Activated naive CD4-positive, alpha-beta T cell treated with anti-CD3 and anti-CD28 coated beads, Interleukin-2, amount 50 U/mL, for 24 hours (primary cell): Measurements from ENCODE around the gene CTTNBP2NL.

Experiments
- H3K27ac Mint-ChIP-seq: one replicate; pipeline ENCODE4 v1.8.0; 2021; ENCODE audit warnings: mild to moderate bottlenecking, mixed read lengths
- H3K27me3 Mint-ChIP-seq: one replicate; pipeline ENCODE4 v1.8.0; 2021; ENCODE audit warnings: mixed read lengths
- H3K36me3 Mint-ChIP-seq: one replicate; pipeline ENCODE4 v1.8.0; 2021; ENCODE audit warnings: mixed read lengths
- H3K4me1 Mint-ChIP-seq: one replicate; pipeline ENCODE4 v1.8.0; 2021; ENCODE audit warnings: mixed read lengths
- H3K4me3 Mint-ChIP-seq: one replicate; pipeline ENCODE4 v1.8.0; 2021; ENCODE audit warnings: mild to moderate bottlenecking, mixed read lengths
- H3K9me3 Mint-ChIP-seq: one replicate; pipeline ENCODE4 v1.8.0; 2021; ENCODE audit warnings: mixed read lengths

CTTNBP2NL gene, protein sequence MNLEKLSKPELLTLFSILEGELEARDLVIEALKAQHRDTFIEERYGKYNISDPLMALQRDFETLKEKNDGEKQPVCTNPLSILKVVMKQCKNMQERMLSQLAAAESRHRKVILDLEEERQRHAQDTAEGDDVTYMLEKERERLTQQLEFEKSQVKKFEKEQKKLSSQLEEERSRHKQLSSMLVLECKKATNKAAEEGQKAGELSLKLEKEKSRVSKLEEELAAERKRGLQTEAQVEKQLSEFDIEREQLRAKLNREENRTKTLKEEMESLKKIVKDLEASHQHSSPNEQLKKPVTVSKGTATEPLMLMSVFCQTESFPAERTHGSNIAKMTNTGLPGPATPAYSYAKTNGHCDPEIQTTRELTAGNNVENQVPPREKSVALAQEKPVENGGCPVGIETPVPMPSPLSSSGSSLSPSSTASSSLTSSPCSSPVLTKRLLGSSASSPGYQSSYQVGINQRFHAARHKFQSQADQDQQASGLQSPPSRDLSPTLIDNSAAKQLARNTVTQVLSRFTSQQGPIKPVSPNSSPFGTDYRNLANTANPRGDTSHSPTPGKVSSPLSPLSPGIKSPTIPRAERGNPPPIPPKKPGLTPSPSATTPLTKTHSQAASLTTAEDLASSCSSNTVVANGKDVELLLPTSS

DNA sequence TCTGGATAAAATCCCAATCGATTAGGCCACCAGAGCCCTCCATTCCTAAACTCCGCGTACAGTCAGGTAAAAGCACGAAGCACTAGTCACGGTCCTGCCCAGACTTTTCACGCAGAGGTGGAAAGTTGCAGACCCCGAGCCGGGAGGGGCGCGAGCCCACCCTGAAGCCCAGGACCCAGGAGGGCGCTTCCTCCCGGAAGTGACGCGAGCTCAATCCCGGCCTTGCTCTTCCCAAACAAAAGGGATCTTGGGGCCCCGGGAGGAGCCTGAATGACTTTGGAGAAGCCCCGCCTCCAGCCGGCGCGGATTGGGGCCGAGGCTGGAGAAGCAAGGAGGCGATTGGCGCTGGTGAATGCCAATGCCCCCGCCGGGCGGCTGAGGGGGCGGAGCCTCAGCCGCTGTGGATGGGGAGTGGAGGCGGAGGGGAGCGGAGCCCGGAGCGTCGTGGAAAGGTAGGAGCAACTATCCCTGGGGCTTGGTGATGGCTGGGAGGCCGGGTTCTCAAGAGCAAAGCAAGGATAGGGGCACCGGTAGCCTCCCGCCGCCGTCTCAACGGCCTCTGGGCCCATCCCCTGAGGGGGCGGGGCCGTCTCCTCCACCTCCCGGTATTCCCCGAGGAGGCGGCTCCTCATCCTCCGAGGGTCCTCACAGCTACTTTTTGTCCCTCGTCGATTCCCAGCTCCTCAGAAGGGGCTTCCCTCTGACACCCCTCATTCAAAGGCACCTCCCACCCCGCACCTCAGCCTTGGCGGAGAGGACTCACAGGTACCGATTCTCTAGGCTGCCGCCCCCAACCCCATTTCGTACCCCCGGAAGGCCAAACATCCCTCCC lies at the start of gene CTTNBP2NL:
CTTNBP2NL (plus strand) TSS at position 394 of the 832 bp plus-strand sequence. CDS start 19,952 bp downstream, outside the sequence.
- peak within 1 kb of the TSS; percentile 74 for H3K27ac Mint-ChIP-seq
- no peaks in the 10 kb centered on the region for H3K9me3 Mint-ChIP-seq
- H3K36me3 Mint-ChIP-seq, result no peaks in the 10 kb centered on the region
- peaks cover 25% of the 10 kb centered on the region for H3K4me1 Mint-ChIP-seq
- peak within 1 kb of the TSS; percentile 90 for H3K4me3 Mint-ChIP-seq
- peaks cover 7% of the 10 kb centered on the region for H3K27me3 Mint-ChIP-seq

DNA sequence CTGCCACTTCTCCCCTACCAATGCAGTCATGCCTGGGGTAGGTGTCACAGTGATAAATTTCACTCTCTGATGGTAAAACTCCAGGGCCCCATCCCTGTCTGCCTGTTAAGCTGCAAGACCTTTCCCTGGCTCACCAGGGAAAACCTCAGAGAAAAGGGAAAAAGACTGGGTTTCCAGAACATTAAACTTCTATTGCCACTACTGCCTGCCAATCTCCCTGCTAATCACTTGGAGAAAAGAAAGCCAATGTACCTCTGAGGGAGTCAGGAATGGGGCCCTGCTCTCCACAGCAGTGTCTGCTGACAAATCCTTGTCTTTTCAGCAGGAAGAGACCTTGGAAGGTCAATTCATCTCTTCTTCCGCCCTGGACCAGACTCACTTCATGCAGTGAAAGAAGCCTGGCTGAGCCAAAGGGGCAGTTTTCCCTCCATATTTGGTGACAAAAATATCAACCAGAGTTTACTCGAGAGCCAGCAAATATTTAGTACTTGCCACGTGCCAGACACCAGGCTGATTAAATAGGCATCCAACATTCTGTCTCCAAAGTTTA lies 49.1 kb upstream of the CTTNBP2NL start:
- no peak overlapping the region for H3K27ac Mint-ChIP-seq
- no peak overlapping the region for H3K4me3 Mint-ChIP-seq

GRCh38 chr1:112356765-112357164 lies 39.2 kb upstream of the CTTNBP2NL start:
- peaks cover 12% of the 10 kb centered on the region for H3K27me3 Mint-ChIP-seq
- no peaks in the 10 kb centered on the region for H3K4me1 Mint-ChIP-seq
- no peaks in the 10 kb centered on the region for H3K36me3 Mint-ChIP-seq
- H3K9me3 Mint-ChIP-seq, result no peaks in the 10 kb centered on the region
- H3K27ac Mint-ChIP-seq, result no peak overlapping the region
- H3K4me3 Mint-ChIP-seq, result no peak overlapping the region

More for the DNA sequence above, 49.1 kb upstream of the CTTNBP2NL start:
- Mint-ChIP-seq H3K9me3 (peaks cover 11% of the 10 kb centered on the region), H3K27me3 (peaks cover 5% of the 10 kb centered on the region), H3K36me3 (peaks cover 4% of the 10 kb centered on the region), H3K4me1 (peaks cover 17% of the 10 kb centered on the region)

DNA sequence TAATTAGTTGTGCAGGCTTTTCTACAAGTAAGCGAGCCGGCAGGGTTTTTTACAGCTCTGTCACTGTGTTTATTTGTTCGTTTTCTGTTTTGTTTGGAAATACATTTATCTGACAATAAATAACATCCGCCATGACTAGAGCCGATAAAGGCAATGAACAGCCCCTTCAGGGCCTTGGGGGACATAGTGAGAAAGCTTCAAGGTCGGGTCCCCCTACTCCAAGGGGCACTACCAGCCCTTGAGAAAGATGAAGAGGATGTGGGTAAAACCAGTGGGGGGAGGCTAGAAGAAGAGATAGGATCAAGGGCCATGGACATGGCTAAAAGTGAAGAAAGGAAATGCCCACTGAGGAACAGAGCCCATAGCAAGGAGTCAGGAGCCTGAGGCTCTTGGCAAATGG lies 38.5 kb upstream of the CTTNBP2NL start:
- H3K4me3 Mint-ChIP-seq, result no peak overlapping the region
- no peak overlapping the region for H3K27ac Mint-ChIP-seq
- H3K27me3 Mint-ChIP-seq, result peaks cover 12% of the 10 kb centered on the region
- no peaks in the 10 kb centered on the region for H3K4me1 Mint-ChIP-seq
- H3K9me3 Mint-ChIP-seq, result no peaks in the 10 kb centered on the region
- no peaks in the 10 kb centered on the region for H3K36me3 Mint-ChIP-seq

GRCh38 chr1:112358061-112358770 lies 37.8 kb upstream of the CTTNBP2NL start:
- Mint-ChIP-seq H3K27me3 (peaks cover 12% of the 10 kb centered on the region), H3K36me3 (no peaks in the 10 kb centered on the region), H3K9me3 (no peaks in the 10 kb centered on the region), H3K4me3 (no peak overlapping the region), H3K27ac (no peak overlapping the region), H3K4me1 (no peaks in the 10 kb centered on the region)

- no peaks in the 10 kb centered on the region for H3K9me3 Mint-ChIP-seq
- no peak overlapping the region for H3K27ac Mint-ChIP-seq
- peaks cover 15% of the 10 kb centered on the region for H3K27me3 Mint-ChIP-seq
- H3K36me3 Mint-ChIP-seq, result no peaks in the 10 kb centered on the region
- no peak overlapping the region for H3K4me3 Mint-ChIP-seq
- no peaks in the 10 kb centered on the region for H3K4me1 Mint-ChIP-seq
Observed at GRCh38 chr1:112358798-112359408, 37.1 kb upstream of the CTTNBP2NL start.

DNA sequence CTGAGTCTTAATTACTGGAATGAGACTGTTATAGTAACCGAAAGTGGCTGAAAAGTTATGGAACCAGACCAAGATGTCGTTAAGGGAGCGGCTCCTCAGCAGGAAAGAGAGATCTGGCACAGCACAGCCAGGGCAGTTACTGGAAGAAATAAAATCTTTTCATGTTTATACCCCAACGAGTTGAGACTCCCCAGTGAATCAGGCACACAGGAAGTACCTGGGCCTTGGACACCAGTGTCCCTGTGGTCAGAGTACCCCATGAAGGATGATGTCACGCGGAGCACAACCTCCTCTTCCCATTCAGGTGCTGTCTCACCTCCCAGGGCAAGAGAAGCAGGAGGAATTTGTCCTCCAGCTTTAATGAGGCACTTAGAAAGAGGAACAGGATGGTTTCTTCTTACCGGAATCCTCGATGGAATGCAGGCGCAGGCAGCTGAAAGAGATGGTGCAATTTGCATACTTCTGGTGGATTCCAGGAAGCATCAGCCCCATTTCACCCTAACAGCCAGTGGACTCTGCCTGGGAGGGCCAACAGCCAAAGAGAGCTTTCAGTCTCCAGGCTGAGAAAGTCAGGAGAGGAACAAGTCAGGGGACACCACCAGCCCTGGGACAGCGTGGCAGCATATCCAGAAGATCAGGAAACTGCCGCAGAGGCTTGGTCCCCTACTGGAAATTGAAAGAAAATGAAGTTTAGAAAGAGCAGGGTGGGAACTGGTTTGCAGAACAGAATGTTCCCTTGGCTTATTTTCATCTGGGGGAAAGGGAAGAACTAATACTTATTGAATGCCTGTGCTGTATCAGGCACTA lies 35.9 kb upstream of the CTTNBP2NL start:
- Mint-ChIP-seq H3K27ac (no peak overlapping the region), H3K27me3 (peaks cover 10% of the 10 kb centered on the region), H3K36me3 (no peaks in the 10 kb centered on the region), H3K4me3 (no peak overlapping the region), H3K4me1 (no peaks in the 10 kb centered on the region), H3K9me3 (no peaks in the 10 kb centered on the region)

DNA sequence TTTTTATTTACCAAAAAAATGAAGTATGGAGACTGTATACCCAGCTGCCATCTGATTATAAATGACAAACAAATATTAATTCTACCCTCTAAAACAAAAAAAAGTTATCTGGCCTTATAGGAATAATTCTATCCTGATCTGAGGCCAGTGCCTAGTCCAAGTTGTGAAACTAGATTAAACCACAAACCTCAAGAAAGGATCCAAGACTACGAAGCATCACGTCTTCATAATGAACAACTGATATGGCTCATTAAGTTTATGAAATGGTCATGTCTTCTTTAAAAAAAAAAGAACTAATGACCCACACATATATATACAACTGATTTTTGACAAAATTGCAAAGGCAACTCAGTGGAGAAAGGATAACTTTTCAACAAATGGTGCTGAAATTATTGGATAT lies 32.4 kb upstream of the CTTNBP2NL start:
- Mint-ChIP-seq H3K27ac (no peak overlapping the region), H3K27me3 (peaks cover 7% of the 10 kb centered on the region), H3K36me3 (no peaks in the 10 kb centered on the region), H3K4me1 (no peaks in the 10 kb centered on the region), H3K4me3 (no peak overlapping the region), H3K9me3 (no peaks in the 10 kb centered on the region)

DNA sequence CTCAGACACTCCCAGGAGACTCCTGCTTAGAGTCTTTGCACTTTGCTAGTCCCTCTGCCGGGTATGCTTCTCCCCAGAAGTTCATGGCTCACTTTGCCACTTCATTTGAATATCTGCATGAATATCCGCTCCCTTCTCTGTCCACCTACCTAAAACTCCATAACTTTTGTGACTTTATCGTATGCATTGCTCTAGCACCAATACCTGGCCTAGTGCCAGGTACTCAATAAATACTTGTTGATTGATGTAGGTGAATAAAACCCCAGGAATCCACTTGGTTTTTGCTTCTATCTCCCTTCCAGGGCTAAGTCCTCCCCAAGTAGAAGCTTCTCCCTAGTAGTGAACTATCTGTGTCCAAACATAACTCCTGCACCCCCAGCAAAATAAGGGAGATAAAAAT lies 27.8 kb upstream of the CTTNBP2NL start:
- Mint-ChIP-seq H3K4me1 (peaks cover 4% of the 10 kb centered on the region), H3K4me3 (no peak overlapping the region), H3K9me3 (no peaks in the 10 kb centered on the region), H3K36me3 (no peaks in the 10 kb centered on the region), H3K27ac (no peak overlapping the region), H3K27me3 (peaks cover 20% of the 10 kb centered on the region)

GRCh38 chr1:112369392-112370285 lies 26.4 kb upstream of the CTTNBP2NL start:
- no peak overlapping the region for H3K27ac Mint-ChIP-seq
- no peaks in the 10 kb centered on the region for H3K36me3 Mint-ChIP-seq
- H3K4me3 Mint-ChIP-seq, result no peak overlapping the region
- H3K4me1 Mint-ChIP-seq, result peaks cover 4% of the 10 kb centered on the region
- peaks cover 17% of the 10 kb centered on the region for H3K27me3 Mint-ChIP-seq
- no peaks in the 10 kb centered on the region for H3K9me3 Mint-ChIP-seq

DNA sequence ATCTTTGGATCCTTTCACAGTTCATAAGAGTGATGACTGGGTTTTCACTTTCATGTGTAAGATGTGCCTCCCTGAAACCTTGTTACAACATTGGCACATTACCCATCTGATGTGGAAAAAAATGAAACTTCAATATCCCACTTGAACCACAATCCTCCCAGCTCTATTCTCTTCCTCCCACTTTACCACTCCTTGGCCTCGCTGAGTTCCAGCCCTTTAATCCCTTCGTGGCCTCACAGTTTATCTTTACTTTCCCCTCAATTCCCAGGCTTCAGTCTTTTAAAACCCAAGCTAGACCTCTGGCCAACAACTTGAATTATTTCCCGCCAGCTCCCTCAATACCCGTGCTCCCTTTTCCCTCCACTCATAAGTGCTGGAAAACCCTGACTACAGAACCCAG lies 25.0 kb upstream of the CTTNBP2NL start:
- Mint-ChIP-seq H3K36me3 (no peaks in the 10 kb centered on the region), H3K4me1 (peaks cover 4% of the 10 kb centered on the region), H3K27me3 (peaks cover 25% of the 10 kb centered on the region), H3K27ac (no peak overlapping the region), H3K4me3 (no peak overlapping the region), H3K9me3 (no peaks in the 10 kb centered on the region)

- no peaks in the 10 kb centered on the region for H3K9me3 Mint-ChIP-seq
- H3K27ac Mint-ChIP-seq, result peak overlapping the region; percentile 52
- peaks cover 4% of the 10 kb centered on the region for H3K4me1 Mint-ChIP-seq
- peaks cover 28% of the 10 kb centered on the region for H3K27me3 Mint-ChIP-seq
- no peaks in the 10 kb centered on the region for H3K36me3 Mint-ChIP-seq
- no peak overlapping the region for H3K4me3 Mint-ChIP-seq
Observed at GRCh38 chr1:112371775-112372174, 24.2 kb upstream of the CTTNBP2NL start.

- peaks cover 4% of the 10 kb centered on the region for H3K4me1 Mint-ChIP-seq
- no peak overlapping the region for H3K27ac Mint-ChIP-seq
- H3K27me3 Mint-ChIP-seq, result peaks cover 35% of the 10 kb centered on the region
- H3K9me3 Mint-ChIP-seq, result no peaks in the 10 kb centered on the region
- no peaks in the 10 kb centered on the region for H3K36me3 Mint-ChIP-seq
- H3K4me3 Mint-ChIP-seq, result no peak overlapping the region
Observed at GRCh38 chr1:112373806-112374205, 22.2 kb upstream of the CTTNBP2NL start.
